MCF 10A (cell line): Measurements from ENCODE around the gene DUSP9. TPM values are rescaled to one million over a fixed set of nuclear protein-coding genes. Genes with fewer than 3 reads are reported as not detected.
A peak's percentile ranks its signal among the peaks of the same experiment; 100 is the strongest.

Experiments
- BruUV-seq: library from RNA; stranded (reverse); fragments of 400-500 nt; replicated peaks from 2 replicates; lab custom pipeline; 2021; lab: Mats Ljungman, UMichigan
- CTCF ChIA-PET: fragments of 300-600 bp; sonication (Branson Sonifier 250); formaldehyde crosslinking; extraction: SDS; loops from one replicate; lab custom pipeline; 2021; ENCODE audit warnings: antibody characterized with exemption, inconsistent platforms; lab: Yijun Ruan, JAX
- POLR2A ChIA-PET: fragments of 300-600, 350-650 bp; sonication (Branson Sonifier 250); formaldehyde crosslinking; extraction: SDS; loops from one replicate; lab custom pipeline; 2020; ENCODE audit warnings: antibody characterized with exemption, inconsistent platforms; lab: Yijun Ruan, JAX
- DNase-seq: peaks from one replicate; pipeline ENCODE4 v3.0.0-alpha.2; 2018; ENCODE audit not compliant: unreplicated experiment
- H3K27ac Mint-ChIP-seq: one replicate; pipeline ENCODE4 v1.8.0; 2022; ENCODE audit warnings: mild to moderate bottlenecking, low read depth, mixed read lengths; ENCODE audit not compliant: unreplicated experiment
- H3K27me3 Mint-ChIP-seq: one replicate; pipeline ENCODE4 v1.8.0; 2022; ENCODE audit warnings: mixed read lengths; ENCODE audit not compliant: insufficient read depth, unreplicated experiment
- H3K36me3 Mint-ChIP-seq: one replicate; pipeline ENCODE4 v1.8.0; 2022; ENCODE audit warnings: mild to moderate bottlenecking, moderate library complexity, mixed read lengths; ENCODE audit not compliant: insufficient read depth, unreplicated experiment
- H3K4me1 Mint-ChIP-seq: one replicate; pipeline ENCODE4 v1.8.0; 2022; ENCODE audit warnings: mixed read lengths; ENCODE audit not compliant: insufficient read depth, unreplicated experiment
- H3K4me3 Mint-ChIP-seq: one replicate; pipeline ENCODE4 v1.8.0; 2022; ENCODE audit warnings: mild to moderate bottlenecking, moderate library complexity, mixed read lengths; ENCODE audit not compliant: unreplicated experiment
- H3K9me3 Mint-ChIP-seq: one replicate; pipeline ENCODE4 v1.8.0; 2022; ENCODE audit warnings: mixed read lengths; ENCODE audit not compliant: unreplicated experiment
- intact Hi-C: fragments of 100-400 bp; cut with micrococcal nuclease; formaldehyde crosslinking; loops from 2 replicates; pipeline ENCODE4 v1.14.1; 2022
- total RNA-seq: library from RNA; stranded (reverse); gene quantifications from 2 replicates; pipeline ENCODE4 v1.2.3, GENCODE V29; 2022
- TF ChIP-seq, protein P1 (sequence below): fragments of 200-600 bp; IDR thresholded peaks from one replicate; pipeline ENCODE4 v1.8.0; 2022; ENCODE audit warnings: antibody characterized with exemption, mild to moderate bottlenecking; ENCODE audit not compliant: unreplicated experiment

DUSP9 gene
- total RNA-seq, 1 experiment from 2014 or later: not detected

DNA sequence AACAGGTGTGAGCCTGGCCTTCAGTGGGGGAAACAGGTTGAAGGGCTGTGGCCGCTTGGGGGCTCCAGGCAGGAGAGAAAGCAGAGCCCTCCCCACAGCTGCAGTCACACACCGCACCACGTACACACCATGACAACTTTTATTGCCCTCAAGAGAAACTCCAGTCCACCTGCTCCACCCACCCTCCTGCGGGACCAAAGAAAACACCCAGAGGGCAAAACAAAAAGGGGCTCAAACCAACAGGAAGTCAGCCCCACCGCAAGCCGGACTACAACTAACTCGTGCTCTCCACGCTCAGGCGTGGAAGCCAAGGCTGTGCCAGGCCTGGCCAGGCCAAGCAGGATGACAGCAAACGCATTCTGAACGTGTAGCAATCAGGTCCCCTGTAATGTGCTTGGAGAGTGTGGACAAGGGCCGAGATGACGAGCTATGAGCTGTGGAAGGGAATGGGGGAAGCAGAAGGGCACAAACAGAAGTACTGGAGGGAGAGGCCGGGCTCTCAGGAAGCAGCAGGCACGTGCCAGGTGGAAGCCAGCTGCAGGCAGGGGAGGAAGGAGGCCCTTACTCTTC is 53.5 kb downstream of the DUSP9 start:
- BruUV-seq: TSS peak; percentile 85
- no peaks in the 10 kb centered on the region for H3K9me3 Mint-ChIP-seq
- ChIA-PET CTCF (interaction anchor here (0.7 to 1.8 kb wide), 2 partner anchors 161 to 171 kb away, joined by 3 to 6 read pairs; no protein-coding TSS in a partner anchor), POLR2A (no interaction called here)
- intact Hi-C loops: no loop called here
- DNase-seq: no peak
- H3K4me3 Mint-ChIP-seq: no peak overlapping the region
- peaks cover 44% of the 10 kb centered on the region for H3K36me3 Mint-ChIP-seq
- no peaks in the 10 kb centered on the region for H3K27me3 Mint-ChIP-seq
- TF ChIP-seq, protein P1, sequence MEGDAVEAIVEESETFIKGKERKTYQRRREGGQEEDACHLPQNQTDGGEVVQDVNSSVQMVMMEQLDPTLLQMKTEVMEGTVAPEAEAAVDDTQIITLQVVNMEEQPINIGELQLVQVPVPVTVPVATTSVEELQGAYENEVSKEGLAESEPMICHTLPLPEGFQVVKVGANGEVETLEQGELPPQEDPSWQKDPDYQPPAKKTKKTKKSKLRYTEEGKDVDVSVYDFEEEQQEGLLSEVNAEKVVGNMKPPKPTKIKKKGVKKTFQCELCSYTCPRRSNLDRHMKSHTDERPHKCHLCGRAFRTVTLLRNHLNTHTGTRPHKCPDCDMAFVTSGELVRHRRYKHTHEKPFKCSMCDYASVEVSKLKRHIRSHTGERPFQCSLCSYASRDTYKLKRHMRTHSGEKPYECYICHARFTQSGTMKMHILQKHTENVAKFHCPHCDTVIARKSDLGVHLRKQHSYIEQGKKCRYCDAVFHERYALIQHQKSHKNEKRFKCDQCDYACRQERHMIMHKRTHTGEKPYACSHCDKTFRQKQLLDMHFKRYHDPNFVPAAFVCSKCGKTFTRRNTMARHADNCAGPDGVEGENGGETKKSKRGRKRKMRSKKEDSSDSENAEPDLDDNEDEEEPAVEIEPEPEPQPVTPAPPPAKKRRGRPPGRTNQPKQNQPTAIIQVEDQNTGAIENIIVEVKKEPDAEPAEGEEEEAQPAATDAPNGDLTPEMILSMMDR: no peak
- no peak overlapping the region for H3K27ac Mint-ChIP-seq
- peaks cover 8% of the 10 kb centered on the region for H3K4me1 Mint-ChIP-seq

Other genes with a start within 250 kb of the DUSP9 start
- not detected in 2 replicates for gene PNMA6E, start 245.9 kb upstream of the DUSP9 start, total RNA-seq
- not detected in 2 replicates for gene ZFP92, start 235.7 kb upstream of the DUSP9 start, total RNA-seq
- 0.49 and 0.75 TPM in 2 replicates for gene TREX2, start 201.1 kb upstream of the DUSP9 start, total RNA-seq
- gene HAUS7, start 176.6 kb upstream of the DUSP9 start, total RNA-seq: 13.0 and 19.4 TPM in 2 replicates
- gene BGN, start 152.2 kb upstream of the DUSP9 start, total RNA-seq: 1.3 and 1.4 TPM in 2 replicates
- not detected in 2 replicates for gene ATP2B3, start 129.6 kb upstream of the DUSP9 start, total RNA-seq
- gene CCNQ, start 48.1 kb upstream of the DUSP9 start, total RNA-seq: 20.9 and 21.7 TPM in 2 replicates
- not detected in 2 replicates for gene PNCK, start 26.6 kb downstream of the DUSP9 start, total RNA-seq
- gene SLC6A8, start 40.7 kb downstream of the DUSP9 start, total RNA-seq: 59.9 and 66.6 TPM in 2 replicates
- gene BCAP31, start 77.2 kb downstream of the DUSP9 start, total RNA-seq: 197 and 203 TPM in 2 replicates
- gene ABCD1, start 77.7 kb downstream of the DUSP9 start, total RNA-seq: 3.5 and 4.1 TPM in 2 replicates
- gene PLXNB3, start 117.0 kb downstream of the DUSP9 start, total RNA-seq: 7.2 and 13.5 TPM in 2 replicates
- not detected in 2 replicates for gene SRPK3, start 133.8 kb downstream of the DUSP9 start, total RNA-seq
- gene IDH3G, start 147.2 kb downstream of the DUSP9 start, total RNA-seq: 56.5 and 65.4 TPM in 2 replicates
- gene SSR4, start 147.5 kb downstream of the DUSP9 start, total RNA-seq: 328 and 371 TPM in 2 replicates
- gene PDZD4, start 183.3 kb downstream of the DUSP9 start, total RNA-seq: 0.29 TPM in 1 of 2 replicates, not detected in the other
- 20.7 and 41.0 TPM in 2 replicates for gene L1CAM, start 239.0 kb downstream of the DUSP9 start, total RNA-seq